Endodermal cell (in vitro differentiated cells): ENCODE results near the gene VAV2. TPM values are rescaled to one million over a fixed set of nuclear protein-coding genes. Genes with fewer than 3 reads are reported as not detected.
"Not testable (repeated sequence)": the region's sequence is repeated elsewhere in the genome, so short reads cannot be mapped to it uniquely, and the experiment has no call there.

ENCODE experiments used
- DNase-seq: peaks from one replicate; pipeline ENCODE4 v3.0.0-alpha.2; 2017
- H3K27ac ChIP-seq: 2 replicates; pipeline ENCODE4 v1.5.1; 2013; ENCODE audit warnings: mild to moderate bottlenecking, low read depth, low read length, moderate library complexity
- H3K27me3 ChIP-seq: 2 replicates; pipeline ENCODE4 v1.6.1; 2013; ENCODE audit warnings: mild to moderate bottlenecking, low read length, moderate library complexity; ENCODE audit not compliant: insufficient read depth, control insufficient read depth, poor library complexity, severe bottlenecking
- H3K36me3 ChIP-seq: 2 replicates; pipeline ENCODE4 v1.7.0; 2013; ENCODE audit warnings: mild to moderate bottlenecking, low read length, moderate library complexity; ENCODE audit not compliant: control insufficient read depth, insufficient read depth
- H3K4me1 ChIP-seq: one replicate; pipeline ENCODE4 v1.7.0; 2013; ENCODE audit warnings: low read length; ENCODE audit not compliant: control insufficient read depth, insufficient read depth
- H3K4me3 ChIP-seq: 2 replicates; pipeline ENCODE4 v1.5.1; 2013; ENCODE audit warnings: mild to moderate bottlenecking, low read length, moderate library complexity
- H3K9ac ChIP-seq: 2 replicates; pipeline ENCODE4 v1.6.1; 2013; ENCODE audit warnings: mild to moderate bottlenecking, low read length, moderate library complexity; ENCODE audit not compliant: poor library complexity, severe bottlenecking; ENCODE audit errors: extremely low read depth
- H3K9me3 ChIP-seq: 2 replicates; pipeline ENCODE4 v1.6.1; 2013; ENCODE audit warnings: mild to moderate bottlenecking, low read length, moderate library complexity; ENCODE audit not compliant: control insufficient read depth
- H3K27ac Mint-ChIP-seq: 2 replicates; pipeline ENCODE4 v1.8.0; 2020; ENCODE audit warnings: mixed read lengths
- H3K27me3 Mint-ChIP-seq: 2 replicates; pipeline ENCODE4 v1.8.0; 2021; ENCODE audit warnings: mild to moderate bottlenecking, mixed read lengths; ENCODE audit not compliant: insufficient read depth
- H3K36me3 Mint-ChIP-seq: 2 replicates; pipeline ENCODE4 v1.8.0; 2020; ENCODE audit warnings: low read depth, mixed read lengths
- H3K4me1 Mint-ChIP-seq: 2 replicates; pipeline ENCODE4 v1.8.0; 2020; ENCODE audit warnings: mixed read lengths
- H3K4me3 Mint-ChIP-seq: 2 replicates; pipeline ENCODE4 v1.8.0; 2020; ENCODE audit warnings: mild to moderate bottlenecking, moderate library complexity, mixed read lengths
- H3K9me3 Mint-ChIP-seq: 2 replicates; pipeline ENCODE4 v1.8.0; 2020; ENCODE audit warnings: mild to moderate bottlenecking, mixed read lengths
- WGBS, 2 experiments: methylation state at CpG; one replicate each; pipeline versions ENCODE4 v1.1.5 to v1.1.7; 2013; ENCODE audit warnings: missing lambda C conversion rate in 2 of 2, mixed read lengths in 1 of 2; ENCODE audit not compliant: insufficient coverage in 1 of 2, insufficient read length in 1 of 2; 5-methylcytosine and 5-hydroxymethylcytosine counted together
- total RNA-seq, 2 donors: library from RNA; stranded (reverse); fragmentation: NEBNext Ultra II Directional in 1 of 2; extraction: Animal tissue kit (Norgen Biotek cat#: 25700) in 1 of 2; gene quantifications; 2 replicates in 1 of 2; 3 replicates in 1 of 2; pipeline ENCODE4 v1.2.1, GENCODE V29; 2021
- TF ChIP-seq, protein P1 (sequence below): fragments of 200-600 bp; sonication (generic); conservative IDR thresholded peaks from 2 replicates; pipeline ENCODE4 v1.5.0; 2021; ENCODE audit warnings: antibody characterized with exemption, mild to moderate bottlenecking

Gene VAV2
- total RNA-seq, 2 donors from 2014 or later = 29.8 to 35.9 TPM

DNA sequence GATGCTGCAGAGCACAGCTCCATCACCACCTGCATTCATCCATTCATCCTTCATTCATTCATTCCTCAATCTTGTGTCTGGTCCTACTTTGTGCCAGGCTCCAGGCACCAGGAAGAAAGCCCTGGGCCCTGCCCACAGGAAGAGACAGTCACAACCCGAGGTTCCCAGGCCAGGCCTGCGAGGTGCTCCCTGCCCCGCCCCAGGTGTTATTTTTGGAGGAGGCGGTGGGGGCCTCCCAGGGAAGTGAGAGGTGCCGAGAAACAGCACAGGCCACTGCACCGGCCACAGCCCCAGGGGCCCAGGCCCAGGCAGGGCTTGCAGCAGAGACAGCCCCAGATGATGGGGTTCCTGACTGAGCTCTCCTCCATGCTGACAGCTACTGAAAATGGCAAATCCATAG is 33.4 kb downstream of the VAV2 start:
- no peaks in the 10 kb centered on the region for H3K36me3 Mint-ChIP-seq
- no peaks in the 10 kb centered on the region for H3K9me3 Mint-ChIP-seq
- Histone ChIP-seq H3K9ac (no peak overlapping the region), H3K27me3 (no peaks in the 10 kb centered on the region), H3K9me3 (no peaks in the 10 kb centered on the region), H3K4me3 (no peak overlapping the region), H3K4me1 (no peaks in the 10 kb centered on the region), H3K27ac (no peak overlapping the region), H3K36me3 (no peaks in the 10 kb centered on the region)
- H3K27ac Mint-ChIP-seq = peak overlapping the region; percentile 75
- TF ChIP-seq, protein P1, sequence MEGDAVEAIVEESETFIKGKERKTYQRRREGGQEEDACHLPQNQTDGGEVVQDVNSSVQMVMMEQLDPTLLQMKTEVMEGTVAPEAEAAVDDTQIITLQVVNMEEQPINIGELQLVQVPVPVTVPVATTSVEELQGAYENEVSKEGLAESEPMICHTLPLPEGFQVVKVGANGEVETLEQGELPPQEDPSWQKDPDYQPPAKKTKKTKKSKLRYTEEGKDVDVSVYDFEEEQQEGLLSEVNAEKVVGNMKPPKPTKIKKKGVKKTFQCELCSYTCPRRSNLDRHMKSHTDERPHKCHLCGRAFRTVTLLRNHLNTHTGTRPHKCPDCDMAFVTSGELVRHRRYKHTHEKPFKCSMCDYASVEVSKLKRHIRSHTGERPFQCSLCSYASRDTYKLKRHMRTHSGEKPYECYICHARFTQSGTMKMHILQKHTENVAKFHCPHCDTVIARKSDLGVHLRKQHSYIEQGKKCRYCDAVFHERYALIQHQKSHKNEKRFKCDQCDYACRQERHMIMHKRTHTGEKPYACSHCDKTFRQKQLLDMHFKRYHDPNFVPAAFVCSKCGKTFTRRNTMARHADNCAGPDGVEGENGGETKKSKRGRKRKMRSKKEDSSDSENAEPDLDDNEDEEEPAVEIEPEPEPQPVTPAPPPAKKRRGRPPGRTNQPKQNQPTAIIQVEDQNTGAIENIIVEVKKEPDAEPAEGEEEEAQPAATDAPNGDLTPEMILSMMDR = no peak
- H3K4me3 Mint-ChIP-seq = no peak overlapping the region
- H3K27me3 Mint-ChIP-seq = no peaks in the 10 kb centered on the region
- DNase-seq = no peak
- WGBS, 2 experiments = 89 to 92% methylated on average over 2 to 6 of the region's 6 CpGs
- H3K4me1 Mint-ChIP-seq = peaks cover 40% of the 10 kb centered on the region

DNA sequence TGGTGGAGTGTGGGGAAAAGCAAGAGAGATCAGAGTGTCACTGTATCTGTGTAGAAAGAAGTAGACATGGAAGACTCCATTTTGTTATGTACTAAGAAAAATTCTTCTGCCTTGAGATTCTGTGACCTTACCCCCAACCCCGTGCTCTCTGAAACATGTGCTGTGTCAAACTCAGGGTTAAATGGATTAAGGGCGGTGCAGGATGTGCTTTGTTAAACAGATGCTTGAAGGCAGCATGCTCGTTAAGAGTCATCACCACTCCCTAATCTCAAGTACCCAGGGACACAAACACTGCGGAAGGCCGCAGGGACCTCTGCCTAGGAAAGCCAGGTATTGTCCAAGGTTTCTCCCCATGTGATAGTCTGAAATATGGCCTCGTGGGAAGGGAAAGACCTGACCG is 34.4 kb downstream of the VAV2 start:
- not testable (repeated sequence) for DNase-seq, H3K9me3 Mint-ChIP-seq, H3K27me3 Mint-ChIP-seq, H3K27me3 ChIP-seq, H3K27ac ChIP-seq, H3K4me3 Mint-ChIP-seq, H3K36me3 Mint-ChIP-seq, H3K4me1 ChIP-seq, H3K27ac Mint-ChIP-seq, H3K9ac ChIP-seq, H3K4me3 ChIP-seq, H3K9me3 ChIP-seq, H3K36me3 ChIP-seq
- peaks cover 40% of the 10 kb centered on the region for H3K4me1 Mint-ChIP-seq
- no CpG with 5 or more reads among the region's 7 CpGs for WGBS, 2 experiments

GRCh38 chr9:133957328-133957727 is 34.8 kb downstream of the VAV2 start:
- DNase-seq = peak; percentile 68
- no peak overlapping the region for H3K9ac ChIP-seq
- Mint-ChIP-seq H3K4me1 (peaks cover 40% of the 10 kb centered on the region), H3K4me3 (no peak overlapping the region), H3K27me3 (no peaks in the 10 kb centered on the region), H3K9me3 (peaks cover 1% of the 10 kb centered on the region), H3K27ac (no peak overlapping the region), H3K36me3 (no peaks in the 10 kb centered on the region)
- no peak overlapping the region for H3K4me3 ChIP-seq
- H3K9me3 ChIP-seq = no peaks in the 10 kb centered on the region
- 83 to 93% methylated on average over 3 to 13 of the region's 13 CpGs for WGBS, 2 experiments
- H3K27me3 ChIP-seq = no peaks in the 10 kb centered on the region
- no peaks in the 10 kb centered on the region for H3K4me1 ChIP-seq
- H3K27ac ChIP-seq = no peak overlapping the region
- TF ChIP-seq, protein P1 = no peak
- no peaks in the 10 kb centered on the region for H3K36me3 ChIP-seq

- H3K4me1 Mint-ChIP-seq = peaks cover 40% of the 10 kb centered on the region
- no peak overlapping the region for H3K4me3 ChIP-seq
- DNase-seq = peak; percentile 81
- no peaks in the 10 kb centered on the region for H3K27me3 ChIP-seq
- TF ChIP-seq, protein P1 = no peak
- no peaks in the 10 kb centered on the region for H3K9me3 ChIP-seq
- no peaks in the 10 kb centered on the region for H3K36me3 ChIP-seq
- peaks cover 1% of the 10 kb centered on the region for H3K9me3 Mint-ChIP-seq
- H3K36me3 Mint-ChIP-seq = no peaks in the 10 kb centered on the region
- no peaks in the 10 kb centered on the region for H3K4me1 ChIP-seq
- H3K27ac ChIP-seq = peak overlapping the region; percentile 90
- H3K9ac ChIP-seq = no peak overlapping the region
- no peaks in the 10 kb centered on the region for H3K27me3 Mint-ChIP-seq
- H3K27ac Mint-ChIP-seq = peak overlapping the region; percentile 89
- peak overlapping the region; percentile 22 for H3K4me3 Mint-ChIP-seq
- 41 to 64% methylated on average over 10 to 14 of the region's 14 CpGs for WGBS, 2 experiments
Observed at GRCh38 chr9:133956520-133957076, 35.5 kb downstream of the VAV2 start.
